SH-SY5Y (cell line): ENCODE results near the gene KLHL5.

Experiments used
- GATA2 ChIP-seq: IDR thresholded peaks from 2 replicates; pipeline ENCODE4 v1.6.1; 2011; ENCODE audit warnings: mild to moderate bottlenecking, low read depth, low read length
- GATA3 ChIP-seq: IDR thresholded peaks from 2 replicates; pipeline ENCODE4 v1.6.1; 2011; ENCODE audit warnings: low read depth, mild to moderate bottlenecking, low read length, moderate library complexity

Gene KLHL5

GRCh38 chr4:39054497-39054896 is 7.5 kb upstream of the KLHL5 start:
- no peak for TF ChIP-seq GATA3
- TF ChIP-seq GATA2 = no peak

- TF ChIP-seq GATA3 (no peak), GATA2 (no peak)
Observed at GRCh38 chr4:39056023-39056422, 6.0 kb upstream of the KLHL5 start.

GRCh38 chr4:39061457-39061856 is 575 bp upstream of the KLHL5 start:
- no peak for TF ChIP-seq GATA3
- TF ChIP-seq GATA2 = no peak

- no peak for TF ChIP-seq GATA3
- TF ChIP-seq GATA2 = no peak
Observed at GRCh38 chr4:39062770-39063097, 702 bp downstream of the KLHL5 start.

- no peak for TF ChIP-seq GATA3
- TF ChIP-seq GATA2 = no peak
Observed at GRCh38 chr4:39063430-39063829, 1.4 kb downstream of the KLHL5 start.

- TF ChIP-seq GATA2 (no peak), GATA3 (no peak)
Observed at GRCh38 chr4:39066371-39066770, 4.3 kb downstream of the KLHL5 start.

GRCh38 chr4:39067031-39067430 is 5.0 kb downstream of the KLHL5 start:
- TF ChIP-seq GATA2 = no peak

- TF ChIP-seq GATA3 = no peak
- no peak for TF ChIP-seq GATA2
Observed at GRCh38 chr4:39067451-39067850, 5.4 kb downstream of the KLHL5 start.

- TF ChIP-seq GATA3 = no peak
Observed at GRCh38 chr4:39068907-39069306, 6.9 kb downstream of the KLHL5 start.

- TF ChIP-seq GATA3 = no peak
- TF ChIP-seq GATA2 = no peak
Observed at GRCh38 chr4:39078829-39079228, 16.8 kb downstream of the KLHL5 start.

- TF ChIP-seq GATA2 (no peak), GATA3 (no peak)
Observed at GRCh38 chr4:39083164-39083563, 21.1 kb downstream of the KLHL5 start.

GRCh38 chr4:39085891-39086290 is 23.9 kb downstream of the KLHL5 start:
- TF ChIP-seq GATA2 (no peak), GATA3 (no peak)

- TF ChIP-seq GATA3 (no peak), GATA2 (no peak)
Observed at GRCh38 chr4:39096847-39097246, 34.8 kb downstream of the KLHL5 start.

- TF ChIP-seq GATA3 (no peak), GATA2 (no peak)
Observed at GRCh38 chr4:39097290-39097689, 35.3 kb downstream of the KLHL5 start.

- no peak for TF ChIP-seq GATA2
Observed at GRCh38 chr4:39102297-39102696, 40.3 kb downstream of the KLHL5 start.

- no peak for TF ChIP-seq GATA3
- TF ChIP-seq GATA2 = no peak
Observed at GRCh38 chr4:39103291-39103690, 41.3 kb downstream of the KLHL5 start.

GRCh38 chr4:39104255-39104654 is 42.2 kb downstream of the KLHL5 start:
- TF ChIP-seq GATA3 (no peak), GATA2 (no peak)

- TF ChIP-seq GATA3 = no peak
- 0 out of 2 replicates have a peak, but pooled peaks have one; percentile 11 for TF ChIP-seq GATA2
Observed at GRCh38 chr4:39106011-39106410, 44.0 kb downstream of the KLHL5 start.
